ENCODE data around the gene TRMT10A.
"Not testable (repeated sequence)": the region's sequence is repeated elsewhere in the genome, so short reads cannot be mapped to it uniquely, and the experiment has no call there.

The TRMT10A gene

DNA sequence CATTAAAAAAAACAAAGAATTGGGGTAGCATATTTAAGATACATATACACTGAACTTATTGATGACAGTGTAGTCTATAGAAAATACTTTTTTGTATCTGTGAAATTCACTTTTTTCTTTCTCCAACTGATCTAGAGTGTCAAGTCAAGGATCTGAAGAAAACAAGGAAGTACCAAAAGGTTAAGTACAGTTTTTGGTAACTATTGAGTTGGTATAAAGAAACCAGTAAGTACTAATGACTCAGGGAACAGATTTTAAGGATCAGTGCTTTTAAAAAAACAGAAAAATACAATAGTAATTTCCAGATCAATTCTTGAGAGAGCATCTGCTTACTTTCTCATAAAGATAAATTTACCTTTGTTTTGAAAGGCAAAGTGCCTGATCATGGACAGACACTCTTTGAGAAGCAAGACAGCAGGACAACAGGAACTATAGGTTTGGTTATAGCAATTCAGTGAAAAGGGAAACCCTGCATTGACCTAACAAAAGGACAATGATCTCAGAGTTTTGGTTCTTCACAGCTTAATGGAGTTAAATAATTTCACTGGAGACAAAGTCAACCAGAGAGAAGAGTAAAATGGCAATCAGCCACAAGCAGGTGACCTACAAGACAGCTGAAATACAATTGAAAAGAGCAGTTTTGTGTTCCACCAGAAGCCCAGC, 23.4 kb downstream of the TRMT10A start:
- DNase-seq: no peak

- no peak for DNase-seq
These were observed 26.2 kb downstream of the TRMT10A start for GRCh38 chr4:99537674-99538073.

- DNase-seq: no peak
These were observed 27.0 kb downstream of the TRMT10A start for GRCh38 chr4:99536848-99537247.

GRCh38 chr4:99536271-99536670, 27.6 kb downstream of the TRMT10A start:
- DNase-seq: no peak

GRCh38 chr4:99534699-99535098, 29.1 kb downstream of the TRMT10A start:
- not testable (repeated sequence) for DNase-seq

GRCh38 chr4:99529956-99530355, 33.9 kb downstream of the TRMT10A start:
- DNase-seq: no peak

DNA sequence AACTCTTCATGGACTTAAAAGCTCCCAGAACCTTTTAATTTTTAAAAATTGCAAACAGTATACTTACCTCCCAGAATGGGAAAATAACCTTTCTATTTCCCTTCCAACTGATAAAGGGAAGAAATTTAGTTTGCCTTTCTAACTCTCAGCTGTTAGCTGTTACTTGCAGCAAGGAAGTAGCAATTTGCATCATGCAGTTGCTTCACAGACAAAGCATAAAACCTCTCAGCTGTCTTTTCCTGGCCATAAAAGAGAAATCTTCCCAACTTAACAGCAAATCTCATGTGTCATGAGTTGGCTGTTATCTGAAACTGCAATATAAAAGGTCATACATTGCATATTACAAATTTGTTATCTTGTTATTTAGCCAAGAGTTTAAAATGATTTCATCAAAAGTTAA, 34.6 kb downstream of the TRMT10A start:
- no peak for DNase-seq

DNA sequence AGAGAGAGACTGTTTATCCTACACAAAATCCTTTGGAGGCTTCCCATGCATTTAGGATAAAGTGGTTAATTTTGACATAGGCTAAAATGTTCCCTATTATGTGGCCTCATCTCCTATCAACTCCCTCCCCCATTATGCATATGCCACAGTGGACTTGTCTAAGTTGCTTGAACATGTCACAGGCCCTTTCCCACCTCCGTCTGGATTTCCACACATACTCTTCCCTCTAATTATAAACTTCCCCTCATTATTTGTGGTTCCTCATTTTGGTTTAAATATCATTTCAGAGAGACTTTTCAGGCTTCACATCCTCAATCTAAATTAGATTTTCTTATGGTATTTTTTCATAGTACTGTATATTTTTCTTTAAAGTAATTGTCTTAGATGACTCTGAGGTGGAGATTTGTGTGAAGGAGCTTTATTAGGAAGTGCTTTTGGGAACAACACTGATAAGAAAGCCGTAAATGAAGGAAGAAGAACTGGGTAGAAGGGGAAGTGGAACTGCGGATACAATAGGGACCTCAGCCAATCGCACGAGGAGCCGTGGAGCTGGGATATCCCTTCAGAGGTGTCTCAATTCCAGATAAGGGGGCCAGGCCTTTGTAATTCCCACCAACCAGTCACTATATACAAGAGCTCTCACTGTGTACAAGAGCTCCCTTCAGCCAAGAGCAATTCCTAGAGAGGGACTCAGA, 45.1 kb downstream of the TRMT10A start:
- no peak for DNase-seq

- no peak for DNase-seq
These were observed 53.1 kb downstream of the TRMT10A start, which contains the start of gene C4orf17 for GRCh38 chr4:99510721-99511120. TSS of gene C4orf17 (plus strand) at chr4:99511021. CDS start at chr4:99513082, 2,061 bp downstream.

DNA sequence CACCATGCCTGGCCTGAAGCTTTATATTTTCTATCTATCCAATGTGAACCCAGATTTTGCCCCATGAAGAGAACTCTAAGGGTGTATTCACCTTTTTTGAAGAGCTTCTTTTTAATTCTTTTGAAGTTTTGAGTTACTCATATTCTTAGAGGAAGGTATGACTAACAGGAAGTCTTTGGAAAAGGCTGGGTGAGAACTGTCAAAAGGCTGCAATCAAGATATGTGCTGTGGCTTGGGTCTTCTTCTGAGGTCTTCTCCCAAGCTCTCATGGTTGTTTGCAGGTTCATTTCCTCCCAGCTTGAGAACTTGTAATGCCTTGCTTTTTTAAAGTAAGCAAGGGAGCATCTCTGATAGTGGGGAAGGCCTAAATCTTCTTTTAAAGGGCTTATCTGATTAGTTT, 56.1 kb downstream of the TRMT10A start:
- no peak for DNase-seq

DNA sequence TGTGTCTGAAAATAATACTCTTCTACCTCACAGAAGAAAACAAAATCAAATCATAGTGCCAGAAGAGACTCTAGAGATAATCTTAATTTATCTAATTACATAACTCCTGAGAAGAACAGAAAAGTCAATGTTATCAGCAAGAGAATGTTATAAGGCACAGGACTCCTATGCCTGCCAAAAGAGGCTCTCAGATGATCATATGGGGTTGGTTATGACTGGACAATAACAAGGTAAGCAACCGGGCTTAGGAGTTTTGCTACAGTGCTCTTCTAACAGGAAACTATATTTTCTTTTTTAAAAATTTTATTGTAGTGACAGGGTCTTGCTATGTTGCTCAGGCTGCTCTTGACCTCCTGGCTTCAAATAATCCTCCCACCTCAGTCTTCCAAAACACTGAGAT, 56.5 kb downstream of the TRMT10A start:
- no peak for DNase-seq

GRCh38 chr4:99506781-99507180, 57.1 kb downstream of the TRMT10A start:
- DNase-seq: no peak

GRCh38 chr4:99504804-99505502, 58.9 kb downstream of the TRMT10A start:
- DNase-seq: no peak
